ENCODE measurements around the gene HCN2. TPM values are rescaled to one million over a fixed set of nuclear protein-coding genes. Genes with fewer than 3 reads are reported as not detected.
A peak's percentile ranks its signal among the peaks of the same experiment; 100 is the strongest.
"Not testable (repeated sequence)": the region's sequence is repeated elsewhere in the genome, so short reads cannot be mapped to it uniquely, and the experiment has no call there.

HCN2 gene
- total RNA-seq, 1 experiment from 2014 or later = 9.2 TPM

DNA sequence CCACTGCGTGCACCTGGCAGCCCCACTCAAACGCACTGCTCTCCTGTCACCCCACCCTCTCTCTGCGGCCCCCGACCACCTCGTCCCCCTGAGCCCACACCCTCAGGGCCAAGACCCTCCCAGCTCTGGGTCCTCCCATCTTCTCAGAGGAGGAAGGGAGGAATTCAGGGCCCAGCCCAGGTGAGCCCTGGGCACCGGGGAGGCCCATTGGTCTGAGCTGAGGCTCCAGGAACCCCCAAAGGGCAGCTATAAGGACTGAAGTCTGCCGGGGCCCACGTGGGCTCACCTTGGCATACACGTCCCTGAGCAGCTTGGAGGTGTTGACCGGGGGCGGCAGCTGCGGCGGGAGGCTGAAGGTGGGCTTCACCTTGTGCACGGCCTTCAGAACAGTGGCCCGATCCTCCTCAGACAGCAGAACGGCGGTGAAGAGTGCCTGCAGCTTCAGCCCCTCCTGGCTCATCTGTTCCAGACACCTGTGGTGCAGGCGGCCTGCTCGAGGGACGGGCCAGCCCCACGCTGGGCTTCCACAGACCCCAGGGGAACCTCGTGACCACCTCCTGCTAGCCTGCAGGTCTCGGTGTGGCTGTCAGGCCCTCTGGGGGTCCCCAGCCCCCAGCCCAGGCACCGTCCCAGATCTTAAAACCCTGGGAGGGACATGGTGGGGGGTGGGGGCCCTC lies 34.9 kb downstream of the HCN2 start (continued):
- TF ChIP-seq CBFB (CRISPR knock-in tag; IDR thresholded peaks at IDR 0.05; ENCODE audit: low read depth) (no peak), KAT7 (CRISPR knock-in tag; IDR thresholded peaks at IDR 0.05; ENCODE audit: borderline replicate concordance) (no peak), ZNF219 (CRISPR knock-in tag; IDR thresholded peaks at IDR 0.05; ENCODE audit: borderline replicate concordance) (no peak), RELA (CRISPR knock-in tag; IDR thresholded peaks at IDR 0.05; ENCODE audit: borderline replicate concordance) (no peak), ZNF396 (CRISPR knock-in tag; IDR thresholded peaks at IDR 0.05; ENCODE audit: borderline replicate concordance) (no peak), ZNF263 (CRISPR knock-in tag; IDR thresholded peaks at IDR 0.05; ENCODE audit: low read depth) (no peak), HMGA2 (CRISPR knock-in tag; IDR thresholded peaks at IDR 0.05) (no peak), FOXJ3 (CRISPR knock-in tag; IDR thresholded peaks at IDR 0.05; ENCODE audit: borderline replicate concordance) (no peak), ZNF138 (CRISPR knock-in tag; conservative IDR thresholded peaks at IDR 0.05) (no peak), IRF1 (CRISPR knock-in tag; IDR thresholded peaks at IDR 0.05) (no peak), JUN (CRISPR knock-in tag; IDR thresholded peaks at IDR 0.05) (no peak), CREB1 (CRISPR knock-in tag; IDR thresholded peaks at IDR 0.05) (no peak), GABPB1 (CRISPR knock-in tag; IDR thresholded peaks at IDR 0.05) (no peak), ATF1 (CRISPR knock-in tag; IDR thresholded peaks at IDR 0.05) (no peak)

DNA sequence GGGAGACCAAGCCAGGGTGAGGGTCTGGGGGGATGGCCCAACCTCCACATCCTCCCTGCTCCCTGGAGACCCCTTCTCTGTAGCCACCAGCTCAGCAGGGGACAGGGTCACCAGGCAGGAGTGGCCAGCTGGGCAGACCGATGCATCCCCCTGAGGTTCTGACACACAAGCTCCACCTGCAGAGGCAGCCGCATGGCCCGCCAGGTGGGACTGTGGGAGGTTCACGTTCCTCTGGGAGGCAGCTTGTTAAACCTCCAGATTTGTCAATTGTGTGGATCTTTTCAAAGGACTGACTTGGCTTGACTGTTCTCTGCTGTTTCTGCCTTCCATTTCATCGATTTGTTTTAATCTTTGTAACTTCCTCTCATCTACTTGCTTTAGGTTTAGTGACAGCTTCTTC lies 35.6 kb downstream of the HCN2 start:
- Mint-ChIP-seq H3K27me3 (ENCODE audit: low read depth) (no peaks in the 10 kb centered on the region), H3K27ac (peak overlapping the region; percentile 34), H3K36me3 (peaks cover 29% of the 10 kb centered on the region), H3K4me1 (no peaks in the 10 kb centered on the region; the same call in 1 of the 2 replicates), H3K4me3 (no peak overlapping the region), H3K9me3 (no peaks in the 10 kb centered on the region)
- POLR2A ChIA-PET = no interaction called here
- TF ChIP-seq, protein P1, sequence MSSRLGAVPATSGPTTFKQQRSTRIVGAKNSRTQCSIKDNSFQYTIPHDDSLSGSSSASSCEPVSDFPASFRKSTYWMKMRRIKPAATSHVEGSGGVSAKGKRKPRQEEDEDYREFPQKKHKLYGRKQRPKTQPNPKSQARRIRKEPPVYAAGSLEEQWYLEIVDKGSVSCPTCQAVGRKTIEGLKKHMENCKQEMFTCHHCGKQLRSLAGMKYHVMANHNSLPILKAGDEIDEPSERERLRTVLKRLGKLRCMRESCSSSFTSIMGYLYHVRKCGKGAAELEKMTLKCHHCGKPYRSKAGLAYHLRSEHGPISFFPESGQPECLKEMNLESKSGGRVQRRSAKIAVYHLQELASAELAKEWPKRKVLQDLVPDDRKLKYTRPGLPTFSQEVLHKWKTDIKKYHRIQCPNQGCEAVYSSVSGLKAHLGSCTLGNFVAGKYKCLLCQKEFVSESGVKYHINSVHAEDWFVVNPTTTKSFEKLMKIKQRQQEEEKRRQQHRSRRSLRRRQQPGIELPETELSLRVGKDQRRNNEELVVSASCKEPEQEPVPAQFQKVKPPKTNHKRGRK (CRISPR knock-in tag; IDR thresholded peaks at IDR 0.05; ENCODE audit: borderline replicate concordance) = no peak
- TF ChIP-seq OVOL2 (CRISPR knock-in tag; IDR thresholded peaks at IDR 0.05; ENCODE audit: borderline replicate concordance) = no peak
- TF ChIP-seq, protein P2, sequence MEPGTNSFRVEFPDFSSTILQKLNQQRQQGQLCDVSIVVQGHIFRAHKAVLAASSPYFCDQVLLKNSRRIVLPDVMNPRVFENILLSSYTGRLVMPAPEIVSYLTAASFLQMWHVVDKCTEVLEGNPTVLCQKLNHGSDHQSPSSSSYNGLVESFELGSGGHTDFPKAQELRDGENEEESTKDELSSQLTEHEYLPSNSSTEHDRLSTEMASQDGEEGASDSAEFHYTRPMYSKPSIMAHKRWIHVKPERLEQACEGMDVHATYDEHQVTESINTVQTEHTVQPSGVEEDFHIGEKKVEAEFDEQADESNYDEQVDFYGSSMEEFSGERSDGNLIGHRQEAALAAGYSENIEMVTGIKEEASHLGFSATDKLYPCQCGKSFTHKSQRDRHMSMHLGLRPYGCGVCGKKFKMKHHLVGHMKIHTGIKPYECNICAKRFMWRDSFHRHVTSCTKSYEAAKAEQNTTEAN (CRISPR knock-in tag; IDR thresholded peaks at IDR 0.05) = no peak
- no peak for TF ChIP-seq NFE2L1 (CRISPR knock-in tag; IDR thresholded peaks at IDR 0.05)
- TF ChIP-seq ESRRA (CRISPR knock-in tag; IDR thresholded peaks at IDR 0.05; ENCODE audit: borderline replicate concordance) = no peak
- no peak for TF ChIP-seq ZNF423 (CRISPR knock-in tag; IDR thresholded peaks at IDR 0.05)
- TF ChIP-seq JAZF1 (CRISPR knock-in tag; IDR thresholded peaks at IDR 0.05) = no peak
- TF ChIP-seq CTCF (IDR thresholded peaks at IDR 0.05) = no peak
- no peak for TF ChIP-seq FOXP4 (CRISPR knock-in tag; IDR thresholded peaks at IDR 0.05)
- DNase-seq (ENCODE audit: low spot score) (no peak), ATAC-seq (no peak)
- CTCF ChIA-PET = no interaction called here

DNA sequence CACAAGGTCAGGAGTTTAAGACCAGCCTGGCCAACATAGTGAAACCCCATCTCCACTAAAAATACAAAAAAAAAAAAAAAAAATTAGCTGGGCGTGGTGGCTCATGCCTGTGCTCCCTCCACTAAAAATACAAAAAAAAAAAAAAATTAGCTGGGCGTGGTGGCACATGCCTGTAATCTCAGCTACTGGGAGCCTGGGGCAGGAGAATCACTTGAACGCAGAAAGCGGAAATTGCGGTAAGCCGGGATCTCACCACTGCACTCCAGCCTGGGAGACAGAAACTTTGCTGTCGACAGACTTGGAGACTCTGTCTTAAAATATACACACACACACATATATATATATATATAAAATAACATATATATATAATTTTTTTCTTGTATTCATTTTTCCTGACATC lies 36.9 kb downstream of the HCN2 start:
- H3K4me1 Mint-ChIP-seq; POLR2A ChIA-PET; H3K27ac Mint-ChIP-seq; H3K4me3 Mint-ChIP-seq; DNase-seq (ENCODE audit: low spot score); H3K9me3 Mint-ChIP-seq; H3K27me3 Mint-ChIP-seq (ENCODE audit: low read depth); ATAC-seq: not testable (repeated sequence)
- CTCF ChIA-PET = interaction anchor here (0.6 to 1.5 kb wide), 3 partner anchors 42 to 120 kb away, joined by 3 to 5 read pairs (median 4); no protein-coding TSS in a partner anchor
- peaks cover 36% of the 10 kb centered on the region for H3K36me3 Mint-ChIP-seq

Data from WTC11 (cell line).